NCI-H2029 treated with DMSO at 0.1 percent for 48 hours (cell line): ENCODE results near the gene KLC3.

Source experiments
- DNase-seq: peaks from one replicate; lab custom pipeline; 2025; lab: John Stamatoyannopoulos, UW

Gene KLC3

DNA sequence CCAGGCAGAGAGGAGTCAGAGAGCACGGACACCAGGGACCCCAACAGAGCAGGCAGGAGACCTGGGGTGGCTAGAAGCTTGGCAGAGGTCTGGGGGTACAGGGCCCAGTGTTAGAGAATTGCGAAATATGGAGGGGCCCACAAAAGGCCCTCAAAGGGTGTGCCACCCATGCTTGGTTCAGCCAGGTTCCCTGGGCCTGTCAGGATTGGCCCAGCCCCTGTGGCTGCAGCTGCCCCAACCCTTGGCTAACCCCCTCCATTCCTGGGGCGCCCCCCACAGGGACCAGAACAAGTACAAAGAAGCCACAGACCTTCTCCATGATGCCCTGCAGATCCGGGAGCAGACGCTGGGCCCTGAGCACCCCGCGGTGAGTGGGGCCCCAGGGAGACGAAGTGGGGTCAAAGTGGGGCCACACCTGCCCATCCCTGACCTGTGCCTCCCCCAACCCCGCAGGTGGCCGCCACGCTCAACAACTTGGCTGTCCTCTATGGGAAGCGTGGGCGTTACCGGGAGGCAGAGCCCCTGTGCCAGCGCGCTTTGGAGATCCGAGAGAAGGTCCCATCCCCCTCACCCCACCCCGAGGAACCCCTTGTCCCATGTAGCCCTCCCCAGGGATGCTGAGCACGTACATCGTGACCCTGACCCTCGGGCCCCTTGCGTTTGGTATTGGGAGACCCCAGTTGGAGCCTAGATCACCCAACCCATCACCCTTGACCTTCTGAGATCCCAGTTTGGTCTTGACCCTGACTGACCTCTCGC is 8.0 kb downstream of the KLC3 start:
- DNase-seq = no peak

DNA sequence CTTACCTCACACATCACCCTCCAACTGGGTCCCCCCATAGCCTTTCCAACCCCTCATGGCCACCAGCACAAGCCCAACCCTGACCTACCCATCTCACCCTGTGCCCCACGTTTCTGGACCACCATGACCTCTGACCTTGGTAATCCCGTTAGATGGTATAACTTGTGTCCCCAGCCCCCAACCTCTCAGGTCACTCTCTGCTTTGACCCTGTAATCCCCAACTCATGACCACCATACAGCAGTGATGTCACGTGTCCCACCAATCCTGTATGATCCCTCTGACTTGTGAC is 8.5 kb downstream of the KLC3 start:
- DNase-seq = no peak

DNA sequence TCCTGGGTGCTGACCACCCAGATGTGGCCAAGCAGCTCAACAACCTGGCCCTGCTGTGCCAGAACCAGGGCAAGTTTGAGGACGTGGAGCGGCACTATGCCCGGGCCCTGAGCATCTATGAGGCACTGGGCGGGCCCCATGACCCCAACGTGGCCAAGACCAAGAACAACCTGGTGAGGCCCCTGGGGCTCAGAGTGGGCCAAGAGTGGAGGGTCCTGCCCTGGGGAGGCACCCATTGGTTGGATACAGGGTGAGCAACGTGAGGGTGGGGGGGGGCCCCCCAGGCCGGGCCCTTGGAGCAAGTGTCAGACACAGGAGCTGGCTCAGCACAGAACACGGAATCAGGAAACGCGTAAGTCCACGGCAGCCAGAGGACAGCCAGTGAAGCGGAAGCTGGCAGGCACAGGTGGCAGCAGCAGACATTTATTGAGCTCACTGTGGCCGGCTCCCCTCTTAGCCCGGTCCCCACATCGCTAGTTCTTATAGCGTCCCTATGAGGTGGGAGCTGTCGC is 8.9 kb downstream of the KLC3 start:
- DNase-seq = no peak

DNA sequence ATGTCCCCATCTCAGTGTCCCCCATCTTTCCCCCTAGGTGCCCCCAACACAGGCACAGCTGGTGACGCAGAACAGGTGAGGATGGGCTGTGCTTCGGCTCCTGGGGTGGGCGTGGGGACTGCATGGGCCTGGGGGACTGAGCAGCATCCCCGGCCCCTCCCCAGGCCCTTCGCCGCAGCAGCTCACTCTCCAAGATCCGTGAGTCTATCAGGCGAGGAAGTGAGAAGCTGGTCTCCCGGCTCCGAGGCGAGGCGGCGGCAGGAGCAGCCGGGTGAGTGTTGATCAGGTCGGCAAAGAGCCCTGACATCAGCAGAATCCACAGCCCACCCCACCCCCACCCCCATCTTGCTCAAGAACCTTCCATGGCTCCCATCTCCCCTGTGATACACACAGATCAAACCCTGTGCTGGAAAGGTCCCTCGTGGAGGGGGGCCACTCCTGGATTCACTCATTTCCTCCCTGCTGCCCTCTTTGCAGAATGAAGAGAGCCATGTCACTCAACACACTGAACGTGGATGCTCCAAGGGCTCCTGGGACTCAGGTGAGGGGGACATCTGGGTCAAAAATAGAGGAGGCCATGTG is 10.0 kb downstream of the KLC3 start:
- DNase-seq = no peak

DNA sequence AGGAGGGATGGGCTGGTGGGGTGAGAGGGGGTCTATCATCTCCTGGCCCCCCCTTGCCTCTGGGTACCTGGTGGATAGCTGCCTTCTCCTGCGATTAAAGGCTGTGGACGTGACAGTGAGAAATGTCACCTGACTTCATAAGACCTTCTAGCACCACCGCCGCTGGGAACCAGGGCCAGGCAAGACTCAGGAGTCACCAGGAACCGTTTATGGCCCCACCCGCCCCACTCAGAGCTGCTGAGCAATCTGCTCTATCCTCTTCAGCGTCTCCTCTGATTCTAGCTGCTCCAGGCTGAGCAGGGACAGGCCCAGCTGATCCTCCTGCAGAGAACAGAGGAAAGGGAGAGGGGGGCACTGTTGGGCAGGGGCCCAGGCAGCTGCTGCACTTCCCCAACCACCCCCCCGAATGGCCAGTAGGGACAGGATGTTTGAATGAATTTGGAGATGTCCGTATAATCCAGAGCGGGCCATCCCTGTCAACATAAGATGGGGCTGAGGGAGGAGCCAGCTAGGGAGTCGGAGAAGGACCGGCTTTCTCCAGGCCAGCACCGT is 10.9 kb downstream of the KLC3 start:
- no peak for DNase-seq

DNA sequence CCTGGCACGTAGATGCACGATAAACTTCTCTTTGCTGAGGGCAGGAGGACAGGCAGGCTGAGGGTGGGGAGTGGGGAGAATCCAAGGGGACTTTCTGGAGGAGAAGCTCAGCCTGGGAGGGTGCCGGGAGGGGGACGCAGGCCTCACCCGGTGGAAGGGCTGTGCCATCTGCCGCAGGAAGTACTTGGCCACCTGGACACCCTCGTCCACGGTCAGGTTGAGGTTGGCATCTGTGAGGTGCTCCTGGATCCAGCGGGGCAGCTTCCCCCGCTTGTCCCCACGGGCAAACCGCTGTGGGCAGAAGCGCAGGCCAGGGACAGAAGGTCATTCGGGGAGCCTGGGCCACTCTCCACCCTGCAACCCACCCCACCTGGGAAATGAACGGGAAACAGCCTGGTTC is 11.5 kb downstream of the KLC3 start:
- DNase-seq = no peak

DNA sequence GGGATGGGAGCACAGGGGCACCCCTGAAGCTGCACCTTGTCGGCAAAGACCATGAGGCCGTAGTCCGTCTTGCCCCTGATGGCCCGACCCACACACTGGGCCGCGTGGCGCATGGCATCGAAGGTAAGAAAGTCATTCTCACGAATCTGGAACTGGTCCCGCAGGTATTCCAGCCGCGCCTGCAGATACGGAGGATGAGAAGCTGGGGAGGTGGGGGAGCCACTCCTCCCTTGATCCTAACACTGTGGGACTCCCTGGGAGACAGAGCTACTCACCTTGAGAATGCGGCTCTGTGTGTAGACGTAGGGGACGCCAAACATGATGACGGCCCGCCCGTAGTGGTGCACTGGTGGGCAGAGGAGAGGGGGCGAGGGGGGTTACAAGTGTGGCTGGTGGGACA is 11.9 kb downstream of the KLC3 start:
- no peak for DNase-seq

DNA sequence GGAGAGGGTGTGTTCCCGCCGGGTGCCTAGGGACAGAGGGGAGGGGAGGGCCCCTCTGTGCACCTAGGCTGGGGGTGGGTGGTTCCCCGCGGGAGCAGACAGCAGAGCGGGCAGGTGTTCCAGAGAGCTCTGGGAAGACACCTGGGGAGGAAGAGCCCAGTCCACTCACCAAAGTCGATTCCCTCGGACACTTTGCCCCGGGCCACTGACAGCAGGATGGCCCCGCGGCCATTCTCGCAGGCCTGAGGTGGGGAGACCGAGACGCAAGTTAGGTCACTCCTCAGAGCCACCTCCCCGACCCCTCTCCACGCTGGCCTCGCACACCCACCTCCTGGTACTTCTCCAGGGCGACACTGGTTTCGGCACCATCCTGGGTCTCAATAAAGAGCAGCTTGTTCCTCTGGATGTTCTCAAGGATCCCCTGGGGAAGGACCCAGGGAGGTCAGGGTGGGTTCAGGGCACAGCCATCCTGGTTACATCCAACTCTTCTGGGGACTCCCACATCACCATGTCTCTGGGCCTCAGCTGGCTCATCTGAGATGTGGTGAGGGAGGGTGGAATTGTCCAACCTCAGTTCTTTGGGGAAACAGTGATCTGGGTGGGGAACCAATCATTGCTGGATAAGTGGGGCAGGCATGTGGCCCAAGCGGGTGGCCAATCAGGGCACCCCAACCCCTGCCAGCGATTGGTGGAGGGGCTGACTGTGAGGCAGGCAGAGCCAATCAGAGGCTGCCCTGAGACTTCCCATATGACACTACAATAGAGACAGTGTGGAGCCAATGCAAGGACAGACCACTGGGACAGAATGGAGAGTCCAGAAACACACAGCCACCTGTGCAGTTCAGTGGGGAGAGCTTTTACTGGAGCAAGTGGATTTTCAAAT is 12.6 kb downstream of the KLC3 start:
- no peak for DNase-seq

DNA sequence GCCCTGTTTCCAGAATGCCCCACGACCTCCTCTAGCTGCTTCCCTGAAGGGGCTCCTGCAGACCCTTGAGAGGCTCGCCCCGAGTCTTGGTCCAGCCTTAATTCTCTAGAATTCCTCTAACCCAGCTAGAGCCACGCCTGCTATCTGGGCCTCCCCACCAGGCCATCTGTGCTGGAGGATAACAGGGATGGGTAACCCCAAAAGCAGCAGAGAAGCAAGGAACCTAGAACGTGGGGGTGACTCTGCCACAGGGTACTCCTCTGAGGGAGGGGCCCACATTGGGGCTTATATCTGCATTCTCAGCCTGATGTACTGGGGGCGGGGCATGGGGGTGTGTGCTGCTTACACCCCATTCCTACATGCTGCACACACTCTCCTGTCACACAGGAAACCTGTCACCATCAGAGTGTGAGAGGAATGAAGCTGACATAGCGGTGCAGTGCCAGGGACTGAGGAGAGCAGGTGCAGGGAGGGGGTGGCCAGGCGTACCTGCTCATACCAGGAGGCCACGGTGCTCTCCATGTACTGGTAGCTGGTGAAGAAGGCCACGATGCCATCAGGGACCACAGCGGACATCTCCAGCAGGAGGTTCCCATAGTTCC is 13.8 kb downstream of the KLC3 start:
- DNase-seq = no peak

DNA sequence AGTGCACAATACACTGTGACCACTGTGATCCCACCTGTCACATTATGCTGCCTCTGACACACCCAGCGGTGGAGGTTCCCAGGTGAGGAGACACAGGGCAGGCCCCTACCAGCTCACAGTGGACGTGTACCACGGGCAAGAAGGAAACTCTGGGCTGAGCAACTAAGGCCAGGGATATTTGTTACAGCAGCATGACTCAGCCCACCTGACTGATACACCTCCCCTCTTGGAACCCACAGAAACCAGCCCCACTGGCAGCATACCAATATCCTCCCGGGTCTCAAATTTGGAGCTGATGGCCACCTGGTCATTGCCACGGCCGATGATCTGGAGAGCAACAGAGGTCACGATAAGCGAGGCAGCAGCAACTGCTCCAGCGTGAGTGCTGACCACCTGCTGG is 14.9 kb downstream of the KLC3 start:
- no peak for DNase-seq

DNA sequence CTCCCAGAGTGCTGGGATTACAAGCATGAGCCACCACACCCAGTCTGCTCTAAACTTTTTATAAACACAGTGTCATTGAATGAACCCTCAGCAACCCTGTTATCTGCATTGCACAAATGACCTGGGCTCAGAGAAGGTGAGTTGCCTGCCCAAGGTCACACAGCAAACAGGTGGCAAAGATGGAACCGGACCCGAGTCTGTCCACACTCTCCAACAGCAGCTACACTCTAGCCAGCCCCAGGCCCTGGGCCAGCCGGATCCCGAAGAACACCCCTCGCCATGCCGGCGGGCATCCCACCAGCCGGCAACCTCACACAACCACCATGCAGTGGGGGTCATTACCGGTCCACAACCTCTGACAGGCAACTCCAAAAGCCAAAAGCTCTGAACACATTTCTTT is 15.4 kb downstream of the KLC3 start:
- no peak for DNase-seq

DNA sequence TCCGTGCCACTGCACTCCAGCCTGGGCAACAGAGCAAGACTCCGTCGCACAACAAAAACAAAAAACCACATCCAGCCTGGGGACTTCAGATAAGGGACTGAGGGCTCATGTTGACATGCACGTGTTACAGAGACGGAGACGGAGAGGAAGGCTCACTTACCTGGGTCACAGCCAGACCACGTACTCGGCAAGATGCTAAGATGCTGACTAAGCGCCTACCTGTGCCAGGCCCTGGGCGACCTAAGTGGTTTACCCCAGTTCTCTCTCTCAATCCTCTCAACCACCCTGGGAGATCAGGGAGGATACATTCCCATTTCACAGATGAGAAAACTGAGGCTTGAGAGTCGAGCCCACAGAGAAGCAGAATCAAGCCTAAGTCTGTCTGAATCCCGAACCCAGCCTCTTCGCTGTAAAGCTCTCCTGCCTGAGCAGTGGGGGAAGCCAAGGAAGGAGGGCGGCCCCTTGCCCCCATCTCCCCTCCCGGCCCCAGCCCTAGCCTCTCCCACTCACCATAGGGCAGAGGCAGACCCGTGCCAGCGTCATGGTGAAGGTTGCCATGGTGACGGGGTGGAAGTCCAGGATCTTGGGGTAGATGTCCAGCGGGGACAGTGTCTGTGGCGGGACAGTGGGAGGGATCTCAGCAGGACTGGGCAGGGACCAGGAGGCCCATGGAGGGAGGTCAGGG is 16.4 kb downstream of the KLC3 start:
- no peak for DNase-seq

DNA sequence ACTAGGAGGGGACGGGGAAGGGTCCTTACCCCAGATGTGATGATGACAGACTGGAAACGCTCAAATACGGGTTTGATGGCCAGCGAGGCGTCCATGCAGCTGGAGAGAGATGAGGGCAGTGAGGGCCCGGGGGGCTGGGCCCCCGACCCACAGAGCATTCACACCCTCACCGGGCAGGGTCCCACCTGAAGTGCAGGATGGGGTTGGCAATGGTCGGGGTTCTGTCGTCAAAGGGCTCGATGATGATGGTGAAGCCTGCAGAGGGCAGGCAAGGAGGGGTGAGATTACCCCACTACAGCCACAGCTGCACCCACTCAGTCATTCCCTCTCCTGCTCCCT is 16.9 kb downstream of the KLC3 start:
- DNase-seq = no peak

DNA sequence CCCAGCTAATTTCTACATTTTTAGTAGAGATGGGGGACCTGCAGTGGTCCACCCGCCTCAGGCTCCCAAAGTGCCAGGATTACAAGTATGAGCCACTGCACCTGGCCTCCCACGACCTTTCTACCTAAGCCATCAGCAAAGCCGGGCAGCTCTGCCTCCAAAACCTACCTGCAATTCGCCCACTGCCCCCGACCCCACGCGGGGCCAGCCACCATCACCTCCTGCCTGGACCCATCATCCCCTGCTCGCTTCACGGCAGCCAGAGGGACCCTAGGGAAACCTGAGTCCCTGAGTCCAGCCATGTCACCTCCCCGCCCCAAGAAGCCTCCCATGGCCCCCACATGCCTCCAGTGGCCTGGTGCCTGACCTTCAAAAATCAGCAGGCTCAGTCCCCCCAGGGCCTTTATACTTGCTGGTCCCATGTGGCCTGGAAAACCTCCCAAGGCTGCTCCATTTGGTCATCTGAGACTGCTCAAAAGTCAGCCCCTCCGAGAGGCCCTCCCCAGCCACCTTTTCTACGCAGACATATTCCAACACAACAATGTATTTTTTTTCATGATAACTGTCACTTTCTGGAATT is 17.8 kb downstream of the KLC3 start:
- DNase-seq = no peak

DNA sequence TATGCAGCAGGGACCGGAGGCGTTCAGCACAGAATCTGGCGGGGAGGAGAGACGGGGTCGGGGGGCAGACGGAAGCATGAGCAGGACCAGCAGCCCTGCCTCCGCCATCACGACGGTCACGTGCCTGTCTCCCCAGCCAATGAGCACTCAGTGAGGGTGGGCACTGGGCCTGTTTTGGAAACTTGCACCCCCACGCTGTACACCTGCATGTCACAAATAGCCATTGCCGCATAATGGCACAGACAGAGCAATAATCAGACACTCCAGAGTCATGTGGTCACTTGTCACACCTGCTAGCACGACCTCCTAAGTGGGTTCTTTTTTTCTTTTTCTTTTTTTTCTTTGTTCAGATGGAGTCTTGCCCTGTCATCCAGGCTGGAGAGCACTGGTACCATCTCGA is 21.1 kb downstream of the KLC3 start:
- DNase-seq = no peak

DNA sequence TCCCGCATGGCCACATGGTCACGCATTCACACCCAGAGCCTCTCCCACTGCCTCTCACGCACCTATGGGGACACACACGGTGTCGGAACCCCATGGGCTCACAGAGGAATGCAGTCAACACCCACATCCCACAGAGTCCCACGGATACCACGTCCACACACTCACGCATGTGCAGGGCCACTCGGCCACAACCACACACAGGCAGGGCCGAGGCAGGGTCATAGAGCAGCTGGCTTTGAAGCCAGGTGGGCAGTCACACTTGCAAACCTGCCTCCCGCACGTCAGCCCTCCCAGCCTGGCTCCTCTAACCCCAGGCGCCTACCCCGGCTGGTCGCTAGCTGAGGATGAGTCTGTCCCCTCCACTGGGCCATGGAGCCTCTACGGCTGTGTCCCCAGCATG is 21.7 kb downstream of the KLC3 start:
- DNase-seq = no peak

DNA sequence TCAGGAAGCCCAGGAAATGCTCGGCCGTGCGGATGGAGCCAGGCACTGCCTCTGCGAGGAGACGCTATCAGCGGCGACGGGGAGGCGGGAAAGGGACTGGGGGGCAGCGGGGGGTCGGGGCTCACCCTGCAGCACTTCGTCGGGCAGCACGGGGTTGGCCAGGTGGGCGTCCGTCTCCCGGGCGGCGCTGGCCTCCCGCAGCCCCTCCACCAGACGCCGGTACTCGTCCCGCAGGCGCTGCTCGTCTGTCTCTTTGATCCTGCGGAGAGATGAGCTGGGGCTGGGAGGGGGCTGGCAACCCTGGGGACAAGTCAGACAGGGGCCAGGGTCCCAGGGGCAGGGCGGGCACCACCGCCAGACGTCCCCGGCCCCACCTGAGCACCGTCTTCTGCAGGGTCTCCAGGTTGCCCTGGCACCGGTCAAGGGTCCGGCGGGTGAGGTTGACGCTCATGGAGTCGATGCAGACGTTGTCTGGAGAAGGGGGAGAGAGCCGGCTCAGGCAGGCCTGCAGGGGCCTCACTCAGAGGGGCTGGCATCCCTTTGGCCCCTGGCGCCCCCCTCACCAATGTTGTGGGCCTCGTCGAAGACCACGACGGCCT is 23.4 kb downstream of the KLC3 start:
- no peak for DNase-seq

DNA sequence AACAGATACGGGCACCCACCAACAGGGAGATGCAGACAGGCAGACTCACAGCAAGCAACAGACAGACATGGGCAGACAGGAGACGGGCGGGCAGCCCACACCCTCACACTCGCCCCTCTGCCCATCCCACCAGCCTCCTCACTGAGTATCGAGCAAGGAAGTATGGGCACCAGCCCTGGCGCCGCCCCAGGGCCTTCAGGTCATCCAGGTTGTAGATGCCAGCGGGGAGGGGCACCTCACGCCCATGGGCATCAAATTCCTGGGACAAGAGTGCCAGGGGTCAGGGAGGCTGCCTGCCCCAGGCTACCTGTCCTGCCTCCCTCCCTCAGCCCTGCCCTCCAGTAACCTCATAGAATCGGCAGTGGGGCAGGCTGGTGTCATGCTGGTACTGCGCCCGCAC is 24.1 kb downstream of the KLC3 start:
- no peak for DNase-seq

DNA sequence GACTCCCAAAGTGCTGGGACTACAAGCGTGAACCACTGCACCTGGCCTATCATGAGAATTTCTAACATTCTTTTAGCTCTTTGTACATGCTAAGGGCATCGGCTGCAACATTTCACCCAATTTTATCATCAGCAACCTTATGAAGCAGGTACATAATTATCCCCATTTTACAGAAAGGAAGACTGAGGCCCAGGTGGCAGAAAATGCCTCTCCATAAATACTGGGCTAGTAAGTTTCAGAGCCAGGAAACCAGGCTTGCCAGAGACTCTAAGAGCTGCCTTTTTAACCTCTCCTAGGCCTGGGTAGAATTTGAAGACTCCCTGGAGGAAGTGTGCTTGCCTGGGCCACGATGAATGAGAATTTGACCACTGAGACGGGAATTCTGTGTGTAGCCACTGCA is 27.6 kb downstream of the KLC3 start:
- DNase-seq = no peak

DNA sequence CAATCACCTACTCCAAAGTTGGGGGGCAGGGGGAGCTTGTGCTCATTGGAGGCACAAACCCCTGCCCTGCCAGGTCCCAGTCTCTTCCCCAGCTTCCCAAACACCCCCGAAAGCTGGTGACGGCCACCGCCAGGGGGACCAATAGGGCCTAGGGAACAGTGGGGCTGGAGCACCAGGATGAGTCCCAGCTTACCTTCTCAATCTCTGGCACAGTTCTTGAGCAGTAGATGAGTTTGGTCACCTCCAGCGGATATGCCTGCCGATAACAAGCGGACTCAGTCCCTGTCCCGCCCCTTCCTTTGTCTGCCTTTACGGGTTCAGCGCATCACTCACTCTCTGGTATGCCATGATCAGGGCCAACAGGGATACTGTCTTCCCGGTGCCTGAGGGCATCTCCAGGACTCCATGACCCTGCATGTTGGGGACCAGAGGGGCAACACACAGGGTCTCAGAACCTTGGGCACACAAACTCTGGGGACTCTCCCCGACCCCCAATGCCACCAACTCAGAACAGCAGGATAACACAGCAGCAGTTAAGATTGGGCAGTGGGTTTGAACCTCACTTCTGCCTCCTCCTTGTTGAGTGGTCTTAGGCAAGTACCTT is 28.3 kb downstream of the KLC3 start:
- DNase-seq = no peak
